Endothelial cell of umbilical vein (primary cell): Measurements from ENCODE around the gene MAGI1. TPM values are rescaled to one million over a fixed set of nuclear protein-coding genes. Genes with fewer than 3 reads are reported as not detected.

ENCODE experiments used
- BruUV-seq: library from RNA; stranded (reverse); fragments of 400-500 nt; replicated peaks from 2 replicates; lab custom pipeline; 2021; lab: Mats Ljungman, UMichigan
- CTCF ChIA-PET: fragments of 300-600, 350-600 bp; sonication (Branson Sonifier 250); formaldehyde crosslinking; loops from one replicate; lab custom pipeline; 2021; ENCODE audit warnings: antibody characterized with exemption, inconsistent platforms; lab: Charles Lee
- POLR2A ChIA-PET: fragments of 300-600, 350-600 bp; sonication (Branson Sonifier 250); formaldehyde crosslinking; loops from one replicate; lab custom pipeline; 2021; ENCODE audit warnings: antibody characterized with exemption, inconsistent platforms; lab: Charles Lee
- DNase-seq: peaks from one replicate; pipeline ENCODE4 v3.0.0-alpha.2; 2011; ENCODE audit warnings: low read depth, low spot score
- FAIRE-seq: peaks from 2 replicates; lab custom pipeline; 2011; peaks lifted over from hg19 to GRCh38; lab: Jason Lieb, UNC
- H2AFZ ChIP-seq: 2 replicates; pipeline ENCODE4 v1.6.0; 2012; ENCODE audit warnings: low read depth, low read length, control low read depth, inconsistent platforms
- H3K27ac ChIP-seq: 2 replicates; pipeline ENCODE4 v1.5.1; 2011; ENCODE audit warnings: low read depth, mild to moderate bottlenecking, control low read depth, low read length, moderate library complexity; ENCODE audit not compliant: insufficient read depth
- H3K27me3 ChIP-seq, 2 experiments: 2 replicates each; pipeline versions ENCODE4 v1.6.0 to v1.6.1; 2011; ENCODE audit warnings: low read length in 2 of 2, mixed read lengths in 1 of 2; ENCODE audit not compliant: control insufficient read depth in 2 of 2, insufficient read depth in 2 of 2
- H3K36me3 ChIP-seq, 2 experiments: 2 replicates in 1 of 2; 3 replicates in 1 of 2; pipeline ENCODE4 v1.5.1; 2011; ENCODE audit warnings: low read length in 2 of 2, mild to moderate bottlenecking in 1 of 2, moderate library complexity in 1 of 2; ENCODE audit not compliant: control insufficient read depth in 2 of 2, insufficient read depth in 2 of 2; ENCODE audit errors: extremely low read depth in 1 of 2
- H3K4me1 ChIP-seq: 3 replicates; pipeline ENCODE4 v1.5.1; 2011; ENCODE audit warnings: mild to moderate bottlenecking, low read length; ENCODE audit not compliant: control insufficient read depth, insufficient read depth; ENCODE audit errors: extremely low read depth
- H3K4me2 ChIP-seq: 2 replicates; pipeline ENCODE4 v1.6.1; 2011; ENCODE audit warnings: low read length, control low read depth, mixed read lengths; ENCODE audit not compliant: insufficient read depth
- H3K4me3 ChIP-seq, 3 experiments: fragments of 200-600 bp in 1 of 3; sonication (generic), shearing (Covaris generic) in 1 of 3; replicated peaks in 1 of 3; 2 replicates each; pipeline ENCODE4 v1.5.1; 2011 to 2016; ENCODE audit warnings: control low read depth in 3 of 3, low read length in 3 of 3, mild to moderate bottlenecking in 2 of 3, inconsistent platforms in 1 of 3, low read depth in 1 of 3, moderate library complexity in 1 of 3; ENCODE audit not compliant: insufficient read depth in 1 of 3
- H3K79me2 ChIP-seq: 2 replicates; pipeline ENCODE4 v1.6.0; 2012; ENCODE audit warnings: low read length, inconsistent platforms; ENCODE audit not compliant: control insufficient read depth, insufficient read depth
- H3K9ac ChIP-seq: replicated peaks from 2 replicates; pipeline ENCODE3; 2011; ENCODE audit warnings: low read length, control low read depth; ENCODE audit not compliant: insufficient read depth; ENCODE audit errors: extremely low read depth
- H3K9me1 ChIP-seq: replicated peaks from 3 replicates; pipeline ENCODE4 v1.6.0; 2011; ENCODE audit warnings: mild to moderate bottlenecking, low read length; ENCODE audit not compliant: control insufficient read depth, insufficient read depth; ENCODE audit errors: extremely low read depth
- H3K9me3 ChIP-seq: replicated peaks from 2 replicates; pipeline ENCODE4 v1.5.1; 2012; ENCODE audit warnings: low read length, inconsistent platforms; ENCODE audit not compliant: control insufficient read depth, insufficient read depth
- H4K20me1 ChIP-seq: replicated peaks from 2 replicates; pipeline ENCODE3; 2011; ENCODE audit warnings: mild to moderate bottlenecking, low read length; ENCODE audit not compliant: control insufficient read depth, insufficient read depth; ENCODE audit errors: extremely low read depth
- EZH2 ChIP-seq: IDR thresholded peaks from 2 replicates; pipeline ENCODE4 v1.6.1; 2012; ENCODE audit warnings: borderline replicate concordance, low read depth, mild to moderate bottlenecking, moderate library complexity, low read length, inconsistent platforms; ENCODE audit not compliant: severe bottlenecking
- FOS ChIP-seq: IDR thresholded peaks from 2 replicates; pipeline ENCODE4 v1.6.1; 2011; ENCODE audit warnings: mild to moderate bottlenecking, low read length, moderate library complexity, borderline replicate concordance; ENCODE audit not compliant: insufficient read depth
- GATA2 ChIP-seq: IDR thresholded peaks from 2 replicates; pipeline ENCODE4 v1.7.0; 2011; ENCODE audit warnings: low read depth, mild to moderate bottlenecking, moderate library complexity, mixed read lengths, low read length; ENCODE audit not compliant: insufficient read length, insufficient read depth
- JUN ChIP-seq: IDR thresholded peaks from 2 replicates; pipeline ENCODE4 v1.6.1; 2011; ENCODE audit warnings: borderline replicate concordance, low read depth; ENCODE audit not compliant: insufficient read length, insufficient read depth
- MYC ChIP-seq: IDR thresholded peaks from one replicate; pipeline ENCODE4 v1.6.1; 2011; ENCODE audit warnings: mild to moderate bottlenecking, low read depth, low read length
- POLR2A ChIP-seq: IDR thresholded peaks from 2 replicates; pipeline ENCODE4 v1.6.1; 2012; ENCODE audit warnings: low read depth, mild to moderate bottlenecking, control low read depth, low read length
- POLR2AphosphoS5 ChIP-seq: IDR thresholded peaks from 2 replicates; pipeline ENCODE4 v1.6.1; 2012; ENCODE audit warnings: low read depth, mild to moderate bottlenecking, control low read depth, low read length, moderate library complexity; ENCODE audit not compliant: insufficient read depth
- dilution Hi-C: fragments of 300-500 bp; cut with MboI; formaldehyde crosslinking; loops from one replicate; pipeline ENCODE4 v1.15.0; 2019; ENCODE audit warnings: low sequenced_read_pairs; ENCODE audit not compliant: extremely low pct_ligation_motif_present
- intact Hi-C: fragments of 100-400 bp; cut with micrococcal nuclease; formaldehyde crosslinking; loops from one replicate; pipeline ENCODE4 v1.10.0; 2022
- polyA plus RNA-seq, 4 experiments: library from polyadenylated mRNA; depleted of rRNA in 3 of 4; stranded (reverse) in 3 of 4; unstranded in 1 of 4; fragments of >200 nt; gene quantifications; 2 replicates each; pipeline versions ENCODE4 v1.2.1 to v1.2.3, GENCODE V29; 2011 to 2012; ENCODE audit warnings: missing spikeins in 1 of 4
- total RNA-seq: library from RNA; stranded (reverse); gene quantifications from 2 replicates; pipeline ENCODE4 v1.2.3, GENCODE V29; 2021
- TF ChIP-seq, protein P1 (sequence below): IDR thresholded peaks from 2 replicates; pipeline ENCODE4 v1.6.1; 2011; ENCODE audit not compliant: insufficient read depth, insufficient read length
- TF ChIP-seq, protein P2 (sequence below), 2 donors: IDR thresholded peaks; 1 replicate in 1 of 2; 2 replicates in 1 of 2; pipeline ENCODE4 v1.5.1; 2011; ENCODE audit warnings: low read length in 2 of 2, mild to moderate bottlenecking in 2 of 2, moderate library complexity in 2 of 2, control low read depth in 1 of 2, inconsistent platforms in 1 of 2, low read depth in 1 of 2; ENCODE audit not compliant: insufficient read depth in 1 of 2; ENCODE audit errors: extremely low read depth in 1 of 2

The MAGI1 gene
- total and polyA plus RNA-seq, 2 donors (not counting 3 experiments of a cell fraction or from before 2014, with no cell fraction given): 10.1 to 47.9 TPM

DNA sequence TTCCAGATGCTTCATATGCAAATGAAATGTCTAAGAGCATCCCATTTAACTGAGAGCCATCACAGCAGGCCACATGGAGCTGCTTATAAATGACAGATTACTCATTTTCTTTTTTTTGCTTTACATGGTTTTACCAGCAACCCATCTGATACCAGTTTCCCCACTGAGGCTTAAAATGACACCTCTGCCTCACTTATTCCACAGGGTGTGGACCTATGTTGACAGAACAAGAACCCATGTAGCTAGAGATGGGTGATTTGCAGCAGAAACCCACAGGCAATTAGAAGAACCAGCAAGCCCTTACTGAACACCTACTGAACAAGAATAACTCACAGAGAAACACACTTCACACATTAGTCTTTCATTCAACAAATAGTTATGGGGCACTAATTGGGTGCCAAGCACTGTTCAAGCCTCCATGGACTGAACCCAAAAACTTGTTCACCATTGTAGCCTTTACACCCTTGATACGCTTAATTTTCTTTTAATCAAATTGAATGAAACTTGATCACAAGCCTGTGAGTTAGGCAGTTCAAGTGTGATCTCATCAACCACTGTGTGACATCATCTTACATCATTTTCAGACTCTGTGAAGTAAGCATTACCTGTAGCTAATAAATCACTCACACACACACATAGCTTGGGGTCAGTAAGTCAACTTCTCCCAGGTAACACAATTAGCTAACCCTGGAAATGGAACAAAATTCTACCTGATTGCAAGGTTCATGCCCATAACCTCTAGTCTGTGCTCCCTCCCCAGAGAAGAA lies 45.4 kb downstream of the MAGI1 start:
- dilution Hi-C loops: no loop called here
- Histone ChIP-seq H3K4me1 (peaks cover 33% of the 10 kb centered on the region), H3K4me3 (no peak overlapping the region), H3K27ac (no peak overlapping the region), H3K36me3 (no peaks in the 10 kb centered on the region), H3K9ac (no peak overlapping the region), H3K4me2 (no peak overlapping the region), H3K27me3 (no peaks in the 10 kb centered on the region), H3K9me3 (no peaks in the 10 kb centered on the region), H2AFZ (no peak overlapping the region), H3K79me2 (peaks cover 3% of the 10 kb centered on the region), H4K20me1 (peaks cover 6% of the 10 kb centered on the region), H3K9me1 (no peaks in the 10 kb centered on the region)
- peak; percentile 15 for FAIRE-seq
- TF ChIP-seq JUN: no peak
- no peak for TF ChIP-seq POLR2A
- TF ChIP-seq GATA2: no peak
- no peak for TF ChIP-seq EZH2
- no peak for TF ChIP-seq MYC
- TF ChIP-seq, protein P1, sequence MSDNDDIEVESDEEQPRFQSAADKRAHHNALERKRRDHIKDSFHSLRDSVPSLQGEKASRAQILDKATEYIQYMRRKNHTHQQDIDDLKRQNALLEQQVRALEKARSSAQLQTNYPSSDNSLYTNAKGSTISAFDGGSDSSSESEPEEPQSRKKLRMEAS: no peak
- TF ChIP-seq, protein P2, sequence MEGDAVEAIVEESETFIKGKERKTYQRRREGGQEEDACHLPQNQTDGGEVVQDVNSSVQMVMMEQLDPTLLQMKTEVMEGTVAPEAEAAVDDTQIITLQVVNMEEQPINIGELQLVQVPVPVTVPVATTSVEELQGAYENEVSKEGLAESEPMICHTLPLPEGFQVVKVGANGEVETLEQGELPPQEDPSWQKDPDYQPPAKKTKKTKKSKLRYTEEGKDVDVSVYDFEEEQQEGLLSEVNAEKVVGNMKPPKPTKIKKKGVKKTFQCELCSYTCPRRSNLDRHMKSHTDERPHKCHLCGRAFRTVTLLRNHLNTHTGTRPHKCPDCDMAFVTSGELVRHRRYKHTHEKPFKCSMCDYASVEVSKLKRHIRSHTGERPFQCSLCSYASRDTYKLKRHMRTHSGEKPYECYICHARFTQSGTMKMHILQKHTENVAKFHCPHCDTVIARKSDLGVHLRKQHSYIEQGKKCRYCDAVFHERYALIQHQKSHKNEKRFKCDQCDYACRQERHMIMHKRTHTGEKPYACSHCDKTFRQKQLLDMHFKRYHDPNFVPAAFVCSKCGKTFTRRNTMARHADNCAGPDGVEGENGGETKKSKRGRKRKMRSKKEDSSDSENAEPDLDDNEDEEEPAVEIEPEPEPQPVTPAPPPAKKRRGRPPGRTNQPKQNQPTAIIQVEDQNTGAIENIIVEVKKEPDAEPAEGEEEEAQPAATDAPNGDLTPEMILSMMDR (IDR thresholded peaks at IDR 0.05; ENCODE audit: extremely low read depth in 1 of 2, insufficient read depth in 1 of 2, low read depth in 1 of 2, low read length in 2 of 2): no peak
- TF ChIP-seq FOS: no peak
- no peak for TF ChIP-seq POLR2AphosphoS5
- DNase-seq: no peak
- ChIA-PET POLR2A (no interaction called here), CTCF (interaction anchor here (1.4 kb wide), 1 partner anchor 202 kb away, joined by 4 read pairs; no protein-coding TSS in a partner anchor)
- intact Hi-C loops: no loop called here
- BruUV-seq: no TSS peak
